ENCODE measurements around the gene OR51G2.

OR51G2 gene

DNA sequence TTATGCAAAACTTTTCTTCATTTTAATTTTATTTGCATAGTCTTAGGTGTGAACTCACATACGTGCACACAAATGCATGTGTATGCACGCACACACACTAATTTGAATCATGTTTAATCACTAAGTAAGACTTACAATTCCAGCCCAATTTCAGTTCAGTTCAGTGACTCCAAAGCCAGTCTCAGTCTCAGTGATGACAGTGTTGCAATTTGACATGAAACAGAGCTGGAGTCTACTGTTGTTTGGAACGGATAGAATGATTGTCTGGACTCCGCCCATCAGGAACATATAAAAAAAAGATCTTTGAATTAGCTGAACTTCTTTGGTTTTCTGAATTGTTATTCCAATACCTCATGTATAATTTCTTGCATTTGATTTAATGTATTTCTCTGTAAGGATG is 55.3 kb downstream of the OR51G2 start:
- DNase-seq (ENCODE audit: low spot score) = no peak
